Stimulated activated CD8-positive, alpha-beta memory T cell treated with anti-CD3 and anti-CD28 coated beads, Interleukin-4, amount 100 ng/mL, for 24 hours (primary cell): ENCODE measurements around the gene IL17B.

Experiments used
- DNase-seq: peaks from one replicate; pipeline ENCODE4 v3.0.0-alpha.2; 2020; ENCODE audit warnings: low read depth

The IL17B gene

GRCh38 chr5:149357370-149358293 is 21.5 kb downstream of the IL17B start, which contains the start of gene PCYOX1L:
Gene PCYOX1L, plus strand, starts transcription at chr5:149358046. Its CDS starts 23 bp downstream, at chr5:149358069.
- peak; percentile 90 for DNase-seq

- DNase-seq, result no peak
Measured at GRCh38 chr5:149356391-149356790, 22.7 kb downstream of the IL17B start.

- no peak for DNase-seq
Measured at GRCh38 chr5:149355688-149356087, 23.4 kb downstream of the IL17B start.

- DNase-seq, result no peak
Measured at GRCh38 chr5:149353911-149354310, 25.2 kb downstream of the IL17B start.

GRCh38 chr5:149352169-149352568 is 26.9 kb downstream of the IL17B start:
- no peak for DNase-seq

GRCh38 chr5:149349382-149349781 is 29.7 kb downstream of the IL17B start:
- no peak for DNase-seq

GRCh38 chr5:149348518-149348917 is 30.6 kb downstream of the IL17B start:
- DNase-seq, result no peak

- DNase-seq, result no peak
Measured at GRCh38 chr5:149345892-149346222, 33.2 kb downstream of the IL17B start.

- DNase-seq, result peak; percentile 89
Measured at GRCh38 chr5:149345147-149345891, 33.8 kb downstream of the IL17B start, which contains the start of gene GRPEL2. Gene GRPEL2, plus strand, starts transcription at chr5:149345499. Its CDS starts 41 bp downstream, at chr5:149345540.

- no peak for DNase-seq
Measured at GRCh38 chr5:149344151-149344550, 34.9 kb downstream of the IL17B start.

GRCh38 chr5:149341876-149342275 is 37.2 kb downstream of the IL17B start:
- DNase-seq, result no peak

- no peak for DNase-seq
Measured at GRCh38 chr5:149340920-149341319, 38.2 kb downstream of the IL17B start.

GRCh38 chr5:149338364-149338763 is 40.7 kb downstream of the IL17B start:
- no peak for DNase-seq

- no peak for DNase-seq
Measured at GRCh38 chr5:149337736-149338135, 41.4 kb downstream of the IL17B start.

GRCh38 chr5:149333711-149334443 is 45.2 kb downstream of the IL17B start:
- no peak for DNase-seq

- no peak for DNase-seq
Measured at GRCh38 chr5:149328177-149328576, 50.9 kb downstream of the IL17B start.

- DNase-seq, result no peak
Measured at GRCh38 chr5:149326611-149327010, 52.5 kb downstream of the IL17B start.

GRCh38 chr5:149325894-149326293 is 53.2 kb downstream of the IL17B start:
- DNase-seq, result no peak

- DNase-seq, result no peak
Measured at GRCh38 chr5:149325166-149325735, 53.8 kb downstream of the IL17B start.

- DNase-seq, result no peak
Measured at GRCh38 chr5:149324641-149325040, 54.5 kb downstream of the IL17B start.
